Tibial artery (tissue), 4 donors: Measurements from ENCODE around the gene NXNL1.
"Not testable (repeated sequence)": the region's sequence is repeated elsewhere in the genome, so short reads cannot be mapped to it uniquely, and the experiment has no call there.

ENCODE experiments used
- DNase-seq, 2 donors: peaks; one replicate each; pipeline ENCODE4 v3.0.0-alpha.2; 2019
- H3K27ac ChIP-seq, 2 donors: fragments of 200-600 bp; sonication (generic) in 1 of 2; 1 replicate in 1 of 2; 2 replicates in 1 of 2; pipeline ENCODE4 v1.5.1; 2018 to 2019; ENCODE audit warnings: mild to moderate bottlenecking in 1 of 2
- H3K27me3 ChIP-seq, 2 donors: fragments of 200-600 bp; sonication (generic) in 1 of 2; one replicate each; pipeline versions ENCODE4 v1.5.1 to v1.6.0; 2016 to 2019
- H3K36me3 ChIP-seq, 3 donors: fragments of 200-600 bp; sonication (generic) in 2 of 3; one replicate each; pipeline ENCODE4 v1.5.1; 2016 to 2019; ENCODE audit warnings: mild to moderate bottlenecking in 2 of 3
- H3K4me1 ChIP-seq, 4 donors: fragments of 200-600 bp; sonication (generic) in 2 of 4; 1 replicate in 3 of 4; 2 replicates in 1 of 4; pipeline ENCODE4 v1.5.1; 2016 to 2019
- H3K4me3 ChIP-seq, 2 donors: fragments of 200-600 bp; sonication (generic) in 1 of 2; 1 replicate in 1 of 2; 2 replicates in 1 of 2; pipeline ENCODE4 v1.5.1; 2018 to 2019; ENCODE audit warnings: mild to moderate bottlenecking in 2 of 2
- H3K9me3 ChIP-seq, 3 donors: fragments of 200-600 bp; sonication (generic) in 1 of 3; one replicate each; pipeline ENCODE4 v1.5.1; 2016 to 2019
- CTCF ChIP-seq, 2 experiments: fragments of 200-600 bp in 1 of 2; fragments of 450-650 bp in 1 of 2; IDR thresholded peaks; one replicate each; pipeline ENCODE4 v1.5.1; 2017 to 2019; ENCODE audit warnings: antibody characterized with exemption in 2 of 2, mild to moderate bottlenecking in 1 of 2, moderate library complexity in 1 of 2
- intact Hi-C: fragments of 100-400 bp; cut with DNase I; formaldehyde crosslinking; loops from one replicate; pipeline ENCODE4 v1.15.0; 2023; ENCODE audit warnings: low total_unique reads

Gene NXNL1

GRCh38 chr19:17460372-17461230 is at the start of gene NXNL1:
Gene NXNL1 (minus strand): TSS chr19:17460926. CDS start chr19:17460869, 57 bp downstream.
- DNase-seq = no peak
- Histone ChIP-seq H3K27me3 (peaks cover 0 to 58% of the 10 kb centered on the region in 2 donors), H3K4me3 (no peak within 1 kb of the TSS), H3K4me1 (peaks cover 0 to 7% (median 4%) of the 10 kb centered on the region in 4 donors), H3K9me3 (no peaks in the 10 kb centered on the region), H3K27ac (no peak within 1 kb of the TSS), H3K36me3 (no peaks in the 10 kb centered on the region)
- intact Hi-C loops = no loop called here
- no peak for TF ChIP-seq CTCF (IDR thresholded peaks at IDR 0.05)

GRCh38 chr19:17508558-17508933 is 47.8 kb upstream of the NXNL1 start:
- H3K4me3 ChIP-seq, DNase-seq, H3K27me3 ChIP-seq, H3K9me3 ChIP-seq, H3K27ac ChIP-seq, intact Hi-C loops: not testable (repeated sequence)
- H3K4me1 ChIP-seq = peaks cover 0 to 30% (median 21%) of the 10 kb centered on the region in 4 donors
- H3K36me3 ChIP-seq = peaks cover 0 to 26% (median 0%) of the 10 kb centered on the region in 3 donors

GRCh38 chr19:17506745-17507144 is 46.0 kb upstream of the NXNL1 start:
- H3K9me3 ChIP-seq = no peaks in the 10 kb centered on the region
- peaks cover 0 to 35% (median 0%) of the 10 kb centered on the region in 3 donors for H3K36me3 ChIP-seq
- no peak overlapping the region for H3K4me3 ChIP-seq
- peaks cover 0 to 22% (median 13%) of the 10 kb centered on the region in 4 donors for H3K4me1 ChIP-seq
- no peak overlapping the region for H3K27ac ChIP-seq
- no peak for DNase-seq
- no peak for TF ChIP-seq CTCF (IDR thresholded peaks at IDR 0.05)
- no peaks in the 10 kb centered on the region for H3K27me3 ChIP-seq
- intact Hi-C loops = no loop called here

- Histone ChIP-seq H3K4me1 (peaks cover 0 to 15% (median 5%) of the 10 kb centered on the region in 4 donors), H3K9me3 (no peaks in the 10 kb centered on the region), H3K36me3 (peaks cover 11 to 49% (median 11%) of the 10 kb centered on the region in 3 donors), H3K27me3 (no peaks in the 10 kb centered on the region), H3K4me3 (no peak overlapping the region), H3K27ac (no peak overlapping the region)
- no peak for TF ChIP-seq CTCF (IDR thresholded peaks at IDR 0.05)
- DNase-seq = no peak
- intact Hi-C loops = no loop called here
Observed at GRCh38 chr19:17505223-17505622, 44.5 kb upstream of the NXNL1 start.

GRCh38 chr19:17504456-17504855 is 43.7 kb upstream of the NXNL1 start:
- no peak for DNase-seq
- intact Hi-C loops = no loop called here
- peaks cover 15 to 54% (median 16%) of the 10 kb centered on the region in 3 donors for H3K36me3 ChIP-seq
- H3K27me3 ChIP-seq = no peaks in the 10 kb centered on the region
- H3K4me3 ChIP-seq = no peak overlapping the region
- no peaks in the 10 kb centered on the region for H3K9me3 ChIP-seq
- no peak for TF ChIP-seq CTCF (IDR thresholded peaks at IDR 0.05)
- no peak overlapping the region for H3K27ac ChIP-seq
- peaks cover 0 to 9% (median 0%) of the 10 kb centered on the region in 4 donors for H3K4me1 ChIP-seq

GRCh38 chr19:17504030-17504429 is 43.3 kb upstream of the NXNL1 start:
- peaks cover 0 to 5% (median 0%) of the 10 kb centered on the region in 4 donors for H3K4me1 ChIP-seq
- no peak overlapping the region for H3K4me3 ChIP-seq
- TF ChIP-seq CTCF (IDR thresholded peaks at IDR 0.05) = no peak
- no peak for DNase-seq
- H3K36me3 ChIP-seq = peaks cover 15 to 55% (median 20%) of the 10 kb centered on the region in 3 donors
- no peaks in the 10 kb centered on the region for H3K9me3 ChIP-seq
- H3K27ac ChIP-seq = no peak overlapping the region
- H3K27me3 ChIP-seq = no peaks in the 10 kb centered on the region
- intact Hi-C loops = no loop called here
